HCT116 (cell line): Measurements from ENCODE around the gene NDUFS2. TPM values are rescaled to one million over a fixed set of nuclear protein-coding genes. Genes with fewer than 3 reads are reported as not detected.

Source experiments
- EGR1 ChIP-seq: IDR thresholded peaks from 2 replicates; pipeline ENCODE4 v1.6.1; 2012; ENCODE audit warnings: low read depth
- EZH2 ChIP-seq: fragments of 200-600 bp; sonication (generic); IDR thresholded peaks from 2 replicates; pipeline ENCODE4 v1.6.1; 2017; ENCODE audit warnings: antibody characterized with exemption, mixed run types
- EZH2phosphoT487 ChIP-seq: fragments of 200-600 bp; IDR thresholded peaks from 2 replicates; pipeline ENCODE4 v1.6.1; 2018; ENCODE audit warnings: antibody characterized with exemption, borderline replicate concordance
- FOSL1 ChIP-seq: IDR thresholded peaks from 2 replicates; pipeline ENCODE4 v1.6.1; 2012; ENCODE audit warnings: low read depth
- POLR2A ChIP-seq: IDR thresholded peaks from 2 replicates; pipeline ENCODE4 v1.7.0; 2011; ENCODE audit warnings: borderline replicate concordance; ENCODE audit not compliant: insufficient read depth, insufficient read length; ENCODE audit errors: extremely low read depth
- RAD21 ChIP-seq: IDR thresholded peaks from 2 replicates; pipeline ENCODE4 v1.6.1; 2012; ENCODE audit warnings: low read depth, mild to moderate bottlenecking
- SIN3A ChIP-seq: IDR thresholded peaks from 2 replicates; pipeline ENCODE4 v1.6.1; 2012; ENCODE audit warnings: low read depth
- SP1 ChIP-seq: IDR thresholded peaks from 2 replicates; pipeline ENCODE4 v1.6.1; 2012; ENCODE audit warnings: low read depth
- TCF7L2 ChIP-seq: IDR thresholded peaks from 2 replicates; pipeline ENCODE4 v1.7.0; 2011; ENCODE audit warnings: borderline replicate concordance, inconsistent platforms; ENCODE audit not compliant: insufficient read depth, insufficient read length; ENCODE audit errors: extremely low read depth
- total RNA-seq: library from RNA; stranded (reverse); gene quantifications from one replicate; pipeline ENCODE4 v1.2.1, GENCODE V29; 2021; ENCODE audit not compliant: unreplicated experiment
- TF ChIP-seq, protein P1 (sequence below): IDR thresholded peaks from 2 replicates; pipeline ENCODE4 v1.6.1; 2012
- TF ChIP-seq, protein P2 (sequence below): IDR thresholded peaks from 2 replicates; pipeline ENCODE4 v1.6.1; 2011; ENCODE audit warnings: mild to moderate bottlenecking, low read length, moderate library complexity; ENCODE audit not compliant: insufficient replicate concordance; ENCODE audit errors: extremely low read depth
- TF ChIP-seq, protein P3 (sequence below), 3 experiments: fragments of 200-600 bp in 1 of 3; sonication (generic) in 1 of 3; IDR thresholded peaks in 2 of 3; conservative IDR thresholded peaks in 1 of 3; 2 replicates each; pipeline ENCODE4 v1.5.1; 2012 to 2017; ENCODE audit warnings: low read depth in 2 of 3, low read length in 2 of 3, antibody characterized with exemption in 1 of 3, borderline replicate concordance in 1 of 3, control low read depth in 1 of 3, mild to moderate bottlenecking in 1 of 3, mixed read lengths in 1 of 3, mixed run types in 1 of 3, moderate library complexity in 1 of 3; ENCODE audit not compliant: insufficient read depth in 1 of 3

Gene NDUFS2
- total RNA-seq, 1 experiment from 2014 or later: 82.7 TPM

DNA sequence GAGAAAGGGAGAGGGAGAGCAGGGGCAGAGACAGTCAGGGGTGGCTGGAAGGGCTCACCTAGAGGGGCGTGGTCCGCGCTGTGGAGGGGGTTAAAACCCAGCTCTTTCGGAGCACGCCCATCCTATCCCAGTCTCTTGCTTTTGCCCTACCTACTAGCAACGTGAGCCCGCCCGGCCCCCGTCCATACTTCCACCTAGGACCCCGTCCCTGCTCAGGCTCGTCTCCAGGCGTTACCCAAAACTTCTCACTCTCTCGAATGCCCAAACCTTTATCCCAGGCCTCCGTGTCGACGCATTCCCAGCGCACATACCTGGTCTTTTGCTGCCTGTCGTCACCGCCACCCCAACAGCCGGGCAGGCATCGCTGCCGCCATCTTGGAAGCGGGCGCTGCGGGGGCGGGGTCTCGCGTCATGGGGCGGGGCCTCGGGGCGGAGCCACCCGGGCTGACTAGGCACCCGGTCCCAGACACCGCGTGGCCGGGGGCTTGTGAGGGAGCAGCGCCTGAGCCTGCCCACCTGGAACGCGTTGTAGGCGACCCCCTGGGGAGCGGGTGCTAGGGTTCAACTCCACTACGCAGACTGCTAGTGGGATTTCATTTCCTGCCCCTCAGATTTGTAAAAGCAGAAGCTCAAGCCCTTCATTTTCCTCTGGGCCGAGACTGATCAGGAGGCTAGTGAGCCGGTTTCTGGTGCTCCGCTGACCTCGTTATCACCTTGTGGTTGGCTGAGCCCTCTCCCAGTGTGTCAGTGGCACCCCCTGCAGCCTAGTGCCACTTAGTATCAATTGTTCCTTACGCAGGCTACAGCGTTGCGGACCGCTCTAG, 24.8 kb upstream of the NDUFS2 start, which contains the start of gene B4GALT3 (continued):
- TF ChIP-seq, protein P1, sequence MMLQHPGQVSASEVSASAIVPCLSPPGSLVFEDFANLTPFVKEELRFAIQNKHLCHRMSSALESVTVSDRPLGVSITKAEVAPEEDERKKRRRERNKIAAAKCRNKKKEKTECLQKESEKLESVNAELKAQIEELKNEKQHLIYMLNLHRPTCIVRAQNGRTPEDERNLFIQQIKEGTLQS: no peak
- TF ChIP-seq RAD21: 0 out of 2 replicates have a peak, but pooled peaks have one; percentile 5
- peak; percentile 94 for TF ChIP-seq EGR1
- TF ChIP-seq, protein P2, sequence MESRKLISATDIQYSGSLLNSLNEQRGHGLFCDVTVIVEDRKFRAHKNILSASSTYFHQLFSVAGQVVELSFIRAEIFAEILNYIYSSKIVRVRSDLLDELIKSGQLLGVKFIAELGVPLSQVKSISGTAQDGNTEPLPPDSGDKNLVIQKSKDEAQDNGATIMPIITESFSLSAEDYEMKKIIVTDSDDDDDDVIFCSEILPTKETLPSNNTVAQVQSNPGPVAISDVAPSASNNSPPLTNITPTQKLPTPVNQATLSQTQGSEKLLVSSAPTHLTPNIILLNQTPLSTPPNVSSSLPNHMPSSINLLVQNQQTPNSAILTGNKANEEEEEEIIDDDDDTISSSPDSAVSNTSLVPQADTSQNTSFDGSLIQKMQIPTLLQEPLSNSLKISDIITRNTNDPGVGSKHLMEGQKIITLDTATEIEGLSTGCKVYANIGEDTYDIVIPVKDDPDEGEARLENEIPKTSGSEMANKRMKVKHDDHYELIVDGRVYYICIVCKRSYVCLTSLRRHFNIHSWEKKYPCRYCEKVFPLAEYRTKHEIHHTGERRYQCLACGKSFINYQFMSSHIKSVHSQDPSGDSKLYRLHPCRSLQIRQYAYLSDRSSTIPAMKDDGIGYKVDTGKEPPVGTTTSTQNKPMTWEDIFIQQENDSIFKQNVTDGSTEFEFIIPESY: peak; percentile 30
- no peak for TF ChIP-seq EZH2
- TF ChIP-seq SIN3A: peak; percentile 91
- peak; percentile 69 for TF ChIP-seq SP1
- TF ChIP-seq TCF7L2: no peak
- no peak for TF ChIP-seq FOSL1
- TF ChIP-seq EZH2phosphoT487: no peak
- TF ChIP-seq, protein P3, sequence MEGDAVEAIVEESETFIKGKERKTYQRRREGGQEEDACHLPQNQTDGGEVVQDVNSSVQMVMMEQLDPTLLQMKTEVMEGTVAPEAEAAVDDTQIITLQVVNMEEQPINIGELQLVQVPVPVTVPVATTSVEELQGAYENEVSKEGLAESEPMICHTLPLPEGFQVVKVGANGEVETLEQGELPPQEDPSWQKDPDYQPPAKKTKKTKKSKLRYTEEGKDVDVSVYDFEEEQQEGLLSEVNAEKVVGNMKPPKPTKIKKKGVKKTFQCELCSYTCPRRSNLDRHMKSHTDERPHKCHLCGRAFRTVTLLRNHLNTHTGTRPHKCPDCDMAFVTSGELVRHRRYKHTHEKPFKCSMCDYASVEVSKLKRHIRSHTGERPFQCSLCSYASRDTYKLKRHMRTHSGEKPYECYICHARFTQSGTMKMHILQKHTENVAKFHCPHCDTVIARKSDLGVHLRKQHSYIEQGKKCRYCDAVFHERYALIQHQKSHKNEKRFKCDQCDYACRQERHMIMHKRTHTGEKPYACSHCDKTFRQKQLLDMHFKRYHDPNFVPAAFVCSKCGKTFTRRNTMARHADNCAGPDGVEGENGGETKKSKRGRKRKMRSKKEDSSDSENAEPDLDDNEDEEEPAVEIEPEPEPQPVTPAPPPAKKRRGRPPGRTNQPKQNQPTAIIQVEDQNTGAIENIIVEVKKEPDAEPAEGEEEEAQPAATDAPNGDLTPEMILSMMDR (IDR thresholded peaks at IDR 0.05 in 2 of 3, conservative IDR thresholded peaks at IDR 0.05 in 1 of 3; ENCODE audit: borderline replicate concordance in 1 of 3, insufficient read depth in 1 of 3, low read depth in 2 of 3, low read length in 2 of 3): 0 out of 6 replicates have a peak, but pooled peaks of 1 of the 3 experiments have one; percentile 6
- peak; percentile 94 for TF ChIP-seq POLR2A
